Activated CD4-positive, alpha-beta T cell treated with anti-CD3 and anti-CD28 coated beads, Interleukin-2, amount 10 ng/mL, durations not matched to agents 7 days and 5 days (primary cell): Measurements from ENCODE around the gene CACNA2D3. TPM values are rescaled to one million over a fixed set of nuclear protein-coding genes. Genes with fewer than 3 reads are reported as not detected.

ENCODE experiments used
- CTCF ChIA-PET: fragments of 350-600 bp; sonication (Branson Sonifier 250); formaldehyde crosslinking; loops from one replicate; lab custom pipeline; 2021; ENCODE audit warnings: antibody characterized with exemption; lab: Charles Lee
- POLR2A ChIA-PET: fragments of 350-600 bp; sonication (Branson Sonifier 250); formaldehyde crosslinking; loops from one replicate; lab custom pipeline; 2021; ENCODE audit warnings: antibody characterized with exemption; lab: Charles Lee
- DNase-seq: peaks from one replicate; pipeline ENCODE4 v3.0.0-alpha.2; 2020
- H3K27ac Mint-ChIP-seq: one replicate; pipeline ENCODE4 v1.8.0; 2021; ENCODE audit warnings: mild to moderate bottlenecking, moderate library complexity, mixed read lengths
- H3K27me3 Mint-ChIP-seq: one replicate; pipeline ENCODE4 v1.8.0; 2021; ENCODE audit warnings: mixed read lengths
- H3K36me3 Mint-ChIP-seq: one replicate; pipeline ENCODE4 v1.8.0; 2021; ENCODE audit warnings: low read depth, mixed read lengths
- H3K4me1 Mint-ChIP-seq: one replicate; pipeline ENCODE4 v1.8.0; 2021; ENCODE audit warnings: mixed read lengths
- H3K4me3 Mint-ChIP-seq: one replicate; pipeline ENCODE4 v1.8.0; 2021; ENCODE audit warnings: mild to moderate bottlenecking, moderate library complexity, mixed read lengths
- H3K9me3 Mint-ChIP-seq: one replicate; pipeline ENCODE4 v1.8.0; 2021; ENCODE audit warnings: mixed read lengths
- total RNA-seq, 2 experiments: library from RNA; stranded (reverse); gene quantifications; one replicate each; pipeline ENCODE4 v1.2.3, GENCODE V29; 2021

CACNA2D3 gene
- total RNA-seq, 2 experiments from 2014 or later = not detected

DNA sequence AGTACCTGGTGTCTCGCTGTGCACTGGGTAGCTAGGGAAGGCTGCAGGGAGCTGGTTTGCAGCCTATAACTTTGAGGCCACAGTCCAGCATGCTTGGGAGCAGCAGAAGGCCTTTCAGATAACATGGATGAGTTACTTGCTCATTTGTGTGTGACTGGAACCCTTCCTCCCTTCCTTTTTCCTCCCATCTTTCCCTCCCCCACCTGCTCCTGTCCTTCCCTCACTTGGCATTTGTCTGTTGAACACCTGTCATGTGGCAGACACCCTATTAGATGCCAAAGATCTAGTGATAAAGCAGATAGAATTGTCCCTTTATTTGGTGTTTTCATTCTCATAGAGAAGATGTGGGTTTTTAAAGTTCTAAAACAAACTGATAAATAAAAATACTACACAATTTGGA, 733.9 kb downstream of the CACNA2D3 start:
- H3K9me3 Mint-ChIP-seq = no peaks in the 10 kb centered on the region
- H3K27ac Mint-ChIP-seq = no peak overlapping the region
- H3K4me1 Mint-ChIP-seq = no peaks in the 10 kb centered on the region
- no peak overlapping the region for H3K4me3 Mint-ChIP-seq
- no peaks in the 10 kb centered on the region for H3K27me3 Mint-ChIP-seq
- no peak for DNase-seq
- CTCF ChIA-PET = no interaction called here
- H3K36me3 Mint-ChIP-seq = no peaks in the 10 kb centered on the region
- POLR2A ChIA-PET = no interaction called here

DNA sequence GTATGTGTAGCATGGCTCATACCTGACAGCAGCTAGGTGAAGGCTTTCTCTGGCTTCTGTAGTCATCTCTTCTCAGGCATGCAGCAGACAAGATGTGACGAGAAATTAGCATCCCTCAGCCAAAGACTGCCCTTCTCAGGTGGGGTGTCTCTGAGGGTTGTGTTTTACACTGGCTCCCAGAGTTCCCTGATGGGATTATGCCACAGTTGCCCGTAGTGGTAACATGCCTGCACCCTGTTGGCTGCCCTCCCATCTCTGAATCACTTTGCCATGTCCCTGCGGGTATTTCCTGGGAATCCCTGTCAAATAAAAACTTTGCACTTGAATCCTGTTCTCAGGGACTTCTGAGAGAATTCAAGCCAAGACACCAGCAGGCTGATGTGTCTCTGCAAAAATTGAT, 735.0 kb downstream of the CACNA2D3 start:
- POLR2A ChIA-PET = no interaction called here

DNA sequence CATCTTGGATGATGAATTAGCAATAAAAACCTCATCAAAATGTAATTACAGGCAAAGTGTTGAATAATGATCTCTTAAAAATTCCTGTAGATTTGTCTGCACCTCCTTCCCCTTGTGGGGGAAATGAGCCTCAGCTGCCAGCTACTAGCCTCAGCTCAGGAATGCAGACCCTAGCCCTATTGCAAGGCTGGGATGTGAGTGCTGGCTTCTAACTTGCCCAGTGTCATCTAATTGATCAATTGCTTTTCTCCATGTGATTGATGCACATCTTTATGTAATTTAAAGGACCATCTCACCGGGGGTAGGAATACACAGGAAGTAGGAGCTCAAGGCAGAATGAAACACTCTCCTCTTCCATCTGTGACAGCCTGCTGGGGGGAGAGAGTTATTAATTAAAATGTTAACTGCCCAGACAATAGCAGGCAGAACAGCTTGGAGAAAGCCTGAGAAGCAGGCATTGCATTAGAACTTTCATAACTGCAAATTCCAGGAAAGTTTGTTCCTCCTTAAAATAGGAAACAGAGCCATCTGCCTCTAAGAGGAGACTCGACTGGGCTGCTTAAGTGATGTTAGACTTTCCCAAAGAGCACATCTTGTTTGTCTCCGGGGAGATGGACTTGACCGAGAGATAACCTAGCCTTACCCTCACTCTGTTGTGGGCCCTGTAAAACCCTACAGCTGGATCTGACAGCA, 735.9 kb downstream of the CACNA2D3 start:
- Mint-ChIP-seq H3K27ac (no peak overlapping the region), H3K36me3 (no peaks in the 10 kb centered on the region), H3K9me3 (no peaks in the 10 kb centered on the region), H3K4me1 (no peaks in the 10 kb centered on the region), H3K4me3 (no peak overlapping the region), H3K27me3 (no peaks in the 10 kb centered on the region)
- ChIA-PET CTCF (interaction anchor here (0.8 kb wide), 1 partner anchor 19 kb away, joined by 3 read pairs; no protein-coding TSS in a partner anchor), POLR2A (no interaction called here)
- no peak for DNase-seq

More for the DNA sequence above, 735.0 kb downstream of the CACNA2D3 start:
- H3K36me3 Mint-ChIP-seq = no peaks in the 10 kb centered on the region
- no peak for DNase-seq
- H3K4me1 Mint-ChIP-seq = no peaks in the 10 kb centered on the region
- no peaks in the 10 kb centered on the region for H3K27me3 Mint-ChIP-seq
- no peak overlapping the region for H3K27ac Mint-ChIP-seq
- CTCF ChIA-PET = no interaction called here
- no peak overlapping the region for H3K4me3 Mint-ChIP-seq
- H3K9me3 Mint-ChIP-seq = no peaks in the 10 kb centered on the region

DNA sequence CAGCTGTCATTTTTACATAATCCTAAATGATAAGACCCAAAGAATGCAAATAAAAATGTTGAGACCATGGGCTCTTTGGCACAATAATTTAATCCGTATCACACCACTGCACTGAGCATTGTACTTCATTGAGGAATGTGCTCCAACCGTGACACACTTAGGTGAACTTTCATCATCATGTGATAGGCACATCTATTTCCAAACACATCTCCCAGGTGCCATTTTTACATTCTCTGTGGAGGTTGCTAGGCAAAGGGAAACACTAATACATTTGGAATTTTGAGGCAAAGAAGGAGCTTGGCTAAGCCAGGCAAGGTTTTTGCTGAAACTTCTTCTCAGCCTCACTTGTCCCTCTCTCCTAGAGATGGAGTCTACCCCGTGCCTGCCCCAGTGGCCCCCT, 736.8 kb downstream of the CACNA2D3 start:
- Mint-ChIP-seq H3K27me3 (no peaks in the 10 kb centered on the region), H3K4me1 (no peaks in the 10 kb centered on the region), H3K4me3 (no peak overlapping the region), H3K27ac (no peak overlapping the region), H3K36me3 (no peaks in the 10 kb centered on the region), H3K9me3 (no peaks in the 10 kb centered on the region)
- ChIA-PET CTCF (no interaction called here), POLR2A (no interaction called here)
- DNase-seq = no peak

DNA sequence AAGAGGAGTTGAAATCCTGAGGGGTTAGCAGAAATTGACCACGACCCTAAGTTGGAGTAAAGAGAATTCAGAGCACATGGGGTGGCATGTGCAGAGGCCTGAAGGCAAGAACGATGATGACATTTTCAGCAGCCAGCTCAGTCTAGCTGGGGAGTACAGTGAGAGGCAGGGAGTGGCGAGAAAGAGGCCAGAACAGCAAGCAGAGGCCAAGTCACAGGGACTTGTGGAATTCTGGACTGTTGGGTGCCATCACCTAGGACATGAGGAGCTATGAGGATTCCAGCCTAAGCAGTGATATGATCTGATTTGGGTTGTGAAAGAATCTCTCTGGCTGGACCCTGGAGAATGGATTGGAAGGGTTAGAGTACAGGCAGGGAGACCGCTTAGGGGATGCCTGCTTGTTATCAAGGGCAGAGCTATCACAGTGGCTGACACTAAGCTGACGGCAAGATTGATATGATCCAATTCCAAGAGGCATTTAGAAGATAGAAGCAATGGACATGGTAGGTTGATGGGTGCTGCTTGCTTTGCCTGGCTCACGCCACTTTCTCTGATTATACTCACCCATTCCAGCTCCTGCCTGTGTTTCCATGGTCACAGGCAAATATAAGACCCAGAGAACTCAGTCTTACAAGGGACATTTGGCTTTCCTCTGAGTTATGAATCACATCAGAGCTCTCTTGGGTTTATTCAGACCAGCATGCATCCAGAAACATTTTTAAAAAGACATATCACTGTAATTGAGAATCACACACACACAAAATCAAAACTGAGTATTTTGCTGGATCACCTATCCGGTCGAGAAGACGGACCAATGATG, 739.1 kb downstream of the CACNA2D3 start:
- CTCF ChIA-PET = no interaction called here
- POLR2A ChIA-PET = no interaction called here
- no peaks in the 10 kb centered on the region for H3K4me1 Mint-ChIP-seq
- no peak overlapping the region for H3K4me3 Mint-ChIP-seq
- H3K9me3 Mint-ChIP-seq = no peaks in the 10 kb centered on the region
- H3K36me3 Mint-ChIP-seq = no peaks in the 10 kb centered on the region
- H3K27me3 Mint-ChIP-seq = no peaks in the 10 kb centered on the region
- DNase-seq = no peak
- no peak overlapping the region for H3K27ac Mint-ChIP-seq

DNA sequence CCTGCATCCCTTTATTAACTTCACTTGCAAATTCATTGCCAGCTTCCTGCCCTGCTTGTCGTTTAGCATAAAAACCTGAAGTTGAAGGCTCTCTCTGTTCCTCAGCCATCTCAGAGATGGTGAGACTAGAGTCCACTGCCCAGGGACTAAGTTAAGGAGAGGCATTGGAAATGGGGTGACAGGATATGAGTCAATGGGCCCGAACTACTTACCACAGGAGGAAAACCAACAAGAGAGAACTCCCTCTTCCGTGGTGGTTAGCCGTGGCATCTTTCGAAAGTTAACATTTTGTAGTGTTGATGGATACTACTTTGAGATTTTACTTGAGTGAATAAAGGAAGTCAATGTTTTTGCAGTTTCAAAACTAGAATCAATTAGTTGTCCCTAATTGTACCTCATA, 740.2 kb downstream of the CACNA2D3 start:
- CTCF ChIA-PET = no interaction called here
- POLR2A ChIA-PET = no interaction called here
- Mint-ChIP-seq H3K36me3 (no peaks in the 10 kb centered on the region), H3K27me3 (no peaks in the 10 kb centered on the region), H3K9me3 (no peaks in the 10 kb centered on the region), H3K4me1 (no peaks in the 10 kb centered on the region), H3K27ac (no peak overlapping the region), H3K4me3 (no peak overlapping the region)
- no peak for DNase-seq

DNA sequence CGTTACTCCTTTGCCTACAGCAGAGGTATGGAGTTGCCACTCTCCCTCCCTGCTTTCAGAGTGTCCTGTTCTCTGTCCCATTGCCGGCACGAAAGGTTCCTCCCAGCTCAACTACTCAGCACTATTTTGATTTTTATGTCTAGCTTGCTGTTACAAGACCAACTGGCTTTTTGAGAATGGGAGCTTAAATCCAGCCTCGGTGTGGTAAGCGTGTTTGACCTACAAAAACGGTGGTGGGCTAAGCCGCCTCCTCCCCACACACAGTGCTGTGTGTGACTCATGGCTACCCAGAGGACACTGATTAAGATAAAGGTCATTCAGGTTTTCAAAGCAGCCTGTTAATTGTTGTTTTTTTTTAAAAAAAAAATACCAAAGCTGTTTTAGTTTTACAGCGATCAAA, 741.0 kb downstream of the CACNA2D3 start:
- CTCF ChIA-PET = no interaction called here
- H3K36me3 Mint-ChIP-seq = no peaks in the 10 kb centered on the region

DNA sequence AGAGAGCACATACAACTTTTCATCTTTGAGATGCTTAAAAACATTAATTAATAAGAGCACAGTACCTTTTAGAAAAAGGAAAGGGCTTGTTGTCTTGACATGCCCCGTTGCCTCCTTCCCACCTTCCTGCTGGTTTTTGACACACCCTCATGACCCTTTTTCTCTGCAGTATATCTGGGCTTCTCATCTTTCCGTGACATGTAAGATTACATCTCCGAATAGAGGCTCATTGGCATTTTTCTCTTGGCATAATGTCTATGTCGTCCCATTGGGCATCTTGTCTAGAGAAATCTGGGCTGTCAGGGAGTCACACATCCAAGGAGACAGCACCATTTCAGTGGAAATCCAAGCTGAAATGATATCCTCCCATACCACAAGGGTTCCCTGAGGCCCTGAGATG, 741.4 kb downstream of the CACNA2D3 start:
- POLR2A ChIA-PET = no interaction called here
- Mint-ChIP-seq H3K27ac (no peak overlapping the region), H3K4me3 (no peak overlapping the region), H3K4me1 (no peaks in the 10 kb centered on the region), H3K27me3 (no peaks in the 10 kb centered on the region), H3K9me3 (no peaks in the 10 kb centered on the region), H3K36me3 (no peaks in the 10 kb centered on the region)
- no peak for DNase-seq
- CTCF ChIA-PET = no interaction called here

More for the DNA sequence above, 741.0 kb downstream of the CACNA2D3 start:
- Mint-ChIP-seq H3K4me1 (no peaks in the 10 kb centered on the region), H3K4me3 (no peak overlapping the region), H3K27me3 (no peaks in the 10 kb centered on the region), H3K9me3 (no peaks in the 10 kb centered on the region), H3K27ac (no peak overlapping the region)
- DNase-seq = no peak
- POLR2A ChIA-PET = no interaction called here

DNA sequence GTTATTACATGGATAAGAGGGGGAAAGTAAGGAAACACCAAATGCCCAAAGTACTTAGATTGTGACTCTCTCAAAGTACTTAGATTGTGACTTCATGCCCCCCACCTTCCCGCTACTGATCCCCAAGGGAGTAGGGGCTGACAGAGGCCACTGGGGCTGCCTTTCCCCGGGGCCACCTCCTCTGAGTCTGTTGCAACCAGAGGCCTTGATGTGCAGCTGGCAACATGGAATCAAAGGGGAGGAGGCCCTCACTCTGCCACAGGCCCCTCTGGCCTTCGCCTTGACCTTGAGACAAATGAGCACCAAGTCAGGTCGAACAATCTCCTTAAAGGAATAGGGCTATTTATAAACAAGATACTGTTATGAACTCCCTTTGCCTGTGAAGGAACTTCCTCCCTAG, 743.0 kb downstream of the CACNA2D3 start:
- H3K4me3 Mint-ChIP-seq = no peak overlapping the region
- no peaks in the 10 kb centered on the region for H3K4me1 Mint-ChIP-seq
- CTCF ChIA-PET = no interaction called here
- no peak for DNase-seq
- no peaks in the 10 kb centered on the region for H3K9me3 Mint-ChIP-seq
- H3K27ac Mint-ChIP-seq = no peak overlapping the region
- POLR2A ChIA-PET = no interaction called here
- H3K27me3 Mint-ChIP-seq = no peaks in the 10 kb centered on the region
- H3K36me3 Mint-ChIP-seq = no peaks in the 10 kb centered on the region

DNA sequence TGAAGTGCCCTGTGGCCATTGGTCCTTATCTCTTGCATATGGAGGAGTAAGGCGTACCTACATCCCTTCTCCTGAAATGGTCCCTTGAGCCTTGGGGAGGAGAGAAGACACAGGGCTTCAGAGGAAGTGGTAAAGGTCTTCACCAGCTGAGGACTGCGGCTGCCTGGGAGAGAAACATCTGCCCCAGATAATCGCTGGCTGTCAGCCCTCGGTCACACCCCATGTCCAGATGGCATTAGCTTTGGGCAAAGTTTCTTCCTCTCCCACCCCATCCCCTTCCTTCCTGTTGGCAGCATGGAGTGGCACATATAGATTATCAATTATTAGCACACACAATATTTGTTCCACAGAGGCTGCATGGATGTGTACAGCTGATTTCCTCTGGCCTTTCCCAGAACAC, 743.9 kb downstream of the CACNA2D3 start:
- H3K4me3 Mint-ChIP-seq = no peak overlapping the region
- no peaks in the 10 kb centered on the region for H3K36me3 Mint-ChIP-seq
- H3K27me3 Mint-ChIP-seq = no peaks in the 10 kb centered on the region
- no peak for DNase-seq
- POLR2A ChIA-PET = no interaction called here
- no peak overlapping the region for H3K27ac Mint-ChIP-seq
- no peaks in the 10 kb centered on the region for H3K4me1 Mint-ChIP-seq
- CTCF ChIA-PET = no interaction called here
- H3K9me3 Mint-ChIP-seq = no peaks in the 10 kb centered on the region

DNA sequence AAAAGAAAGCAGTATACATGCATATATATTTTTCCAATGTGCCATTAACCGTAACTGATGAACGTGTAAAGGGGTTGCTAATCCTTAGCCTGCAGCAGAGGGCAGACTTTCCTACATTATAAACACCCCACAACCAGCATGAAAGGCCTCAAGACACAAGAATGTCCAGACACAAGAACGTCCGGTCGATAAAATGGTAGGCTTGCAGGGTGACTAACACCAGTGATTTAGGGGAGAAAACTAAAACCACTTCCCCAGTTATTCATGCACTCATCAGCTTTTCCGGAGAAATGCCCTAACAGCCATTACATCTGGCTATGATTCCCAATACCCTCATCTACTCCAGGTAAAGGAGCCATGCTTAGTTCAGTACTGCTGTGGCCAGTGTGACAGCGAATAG, 748.1 kb downstream of the CACNA2D3 start:
- Mint-ChIP-seq H3K4me1 (no peaks in the 10 kb centered on the region), H3K9me3 (no peaks in the 10 kb centered on the region), H3K27ac (no peak overlapping the region), H3K27me3 (no peaks in the 10 kb centered on the region), H3K4me3 (no peak overlapping the region), H3K36me3 (no peaks in the 10 kb centered on the region)
- POLR2A ChIA-PET = no interaction called here
- no peak for DNase-seq
- CTCF ChIA-PET = no interaction called here

DNA sequence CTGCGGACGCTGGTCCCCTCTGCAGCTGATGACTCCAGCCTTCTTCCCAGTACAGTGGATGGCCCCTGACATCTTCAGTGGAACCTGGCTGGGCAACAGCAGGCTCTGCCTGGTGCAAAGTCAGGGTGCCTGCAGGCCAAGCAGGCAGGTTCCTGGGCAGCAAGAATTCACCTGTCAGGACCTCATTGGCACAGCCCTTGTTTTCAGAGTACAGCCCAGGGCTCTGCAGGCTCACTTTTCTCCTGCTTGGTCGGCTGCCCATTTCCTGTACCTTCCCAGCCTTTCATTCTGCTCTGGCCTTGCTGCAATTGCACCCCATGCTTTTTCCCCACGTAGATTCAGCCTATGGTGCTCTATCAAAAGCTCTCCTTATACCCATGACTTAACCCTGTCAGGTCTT, 749.5 kb downstream of the CACNA2D3 start:
- Mint-ChIP-seq H3K4me3 (no peak overlapping the region), H3K27me3 (no peaks in the 10 kb centered on the region), H3K27ac (no peak overlapping the region), H3K36me3 (no peaks in the 10 kb centered on the region), H3K4me1 (no peaks in the 10 kb centered on the region), H3K9me3 (no peaks in the 10 kb centered on the region)
- POLR2A ChIA-PET = no interaction called here
- no peak for DNase-seq
- CTCF ChIA-PET = no interaction called here

DNA sequence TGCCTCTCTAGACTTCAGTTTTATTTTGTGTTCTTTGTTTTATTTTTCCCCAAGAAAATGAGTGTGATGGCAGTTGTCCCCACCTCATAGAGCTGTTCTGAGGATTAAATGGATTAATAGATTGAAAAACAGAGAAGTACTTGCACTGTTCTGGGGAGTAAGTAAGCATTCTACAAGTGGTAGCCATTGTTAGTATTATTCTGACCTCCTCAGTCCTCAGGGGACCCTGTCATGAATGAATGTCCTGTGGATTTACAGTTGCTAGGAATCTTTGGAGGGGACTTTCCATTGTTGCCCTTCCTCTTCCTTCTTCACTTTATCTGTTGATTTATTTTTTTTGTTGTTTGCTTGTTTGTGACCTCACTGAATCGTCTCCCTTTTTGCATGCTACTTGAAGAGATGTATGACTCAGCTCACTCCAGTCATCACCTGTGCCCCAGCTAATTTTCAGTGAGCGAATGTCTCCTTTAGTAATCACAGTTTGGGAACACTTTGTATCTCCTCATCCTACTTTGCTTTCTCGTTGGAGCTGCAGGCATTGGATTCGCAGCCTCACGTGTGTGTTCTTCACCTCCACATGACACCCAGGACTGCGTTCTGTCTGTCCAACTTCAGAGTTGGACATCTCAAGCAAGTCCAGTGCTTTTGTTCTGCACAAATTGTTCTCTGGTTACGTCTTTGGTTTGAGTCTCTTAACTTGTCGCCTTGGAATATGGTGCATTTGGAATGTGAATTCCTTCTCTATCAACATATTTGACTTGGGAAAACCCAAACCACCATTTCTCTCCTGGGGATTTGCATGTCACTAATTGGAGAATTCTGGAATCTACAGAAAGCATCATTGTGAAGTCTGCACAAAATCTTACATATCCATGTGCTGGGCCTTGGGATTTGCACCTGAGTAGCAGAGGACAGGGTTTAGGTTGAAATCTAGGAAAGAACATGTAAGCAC, 751.0 kb downstream of the CACNA2D3 start:
- H3K4me3 Mint-ChIP-seq = no peak overlapping the region
- no peaks in the 10 kb centered on the region for H3K4me1 Mint-ChIP-seq
- no peaks in the 10 kb centered on the region for H3K9me3 Mint-ChIP-seq
- CTCF ChIA-PET = no interaction called here
- POLR2A ChIA-PET = no interaction called here
- no peaks in the 10 kb centered on the region for H3K27me3 Mint-ChIP-seq
- no peaks in the 10 kb centered on the region for H3K36me3 Mint-ChIP-seq
- no peak overlapping the region for H3K27ac Mint-ChIP-seq
- no peak for DNase-seq
